Measurements from ENCODE around the gene PDCD10.

Gene PDCD10

DNA sequence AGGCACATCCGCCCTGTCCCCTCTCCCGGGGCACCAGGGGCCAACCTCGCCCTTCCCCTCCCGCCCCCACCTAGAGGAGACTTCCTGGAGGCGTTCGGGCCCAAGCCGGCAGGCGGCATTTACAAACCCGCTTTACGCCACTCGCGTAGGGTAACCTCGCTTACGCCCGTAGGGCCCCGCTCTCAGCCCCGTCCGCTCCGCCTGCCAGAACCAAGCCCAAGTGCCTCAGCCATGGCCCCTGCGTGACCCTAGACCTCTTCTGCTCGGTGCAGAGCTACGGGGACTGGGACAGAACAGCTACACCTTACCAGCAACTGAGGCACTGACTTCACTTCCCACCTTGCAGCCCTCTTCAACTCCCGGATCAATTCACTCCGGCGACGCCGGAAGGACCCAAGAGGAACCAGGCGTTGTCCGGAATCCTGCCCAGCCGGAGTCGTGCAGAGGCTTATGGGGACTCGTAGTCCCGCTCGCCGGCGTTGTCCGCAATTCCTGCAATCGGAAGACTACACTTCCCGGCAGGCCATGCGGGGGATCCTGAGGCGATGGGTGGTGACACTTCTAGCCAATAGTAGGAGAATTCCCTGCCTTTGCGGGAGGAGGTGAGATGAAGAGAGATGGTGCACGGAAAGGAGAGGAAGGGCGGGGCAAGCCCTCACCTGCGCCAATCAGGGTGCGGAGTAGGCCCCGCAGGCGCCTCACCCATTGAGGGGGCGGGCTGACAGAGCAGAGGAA lies at the start of gene PDCD10:
Gene PDCD10 (minus strand): TSS at position 395 of the 735 bp plus-strand sequence. CDS start 14,735 bp downstream, outside the sequence.
- DNase-seq = peak; percentile 99

DNA sequence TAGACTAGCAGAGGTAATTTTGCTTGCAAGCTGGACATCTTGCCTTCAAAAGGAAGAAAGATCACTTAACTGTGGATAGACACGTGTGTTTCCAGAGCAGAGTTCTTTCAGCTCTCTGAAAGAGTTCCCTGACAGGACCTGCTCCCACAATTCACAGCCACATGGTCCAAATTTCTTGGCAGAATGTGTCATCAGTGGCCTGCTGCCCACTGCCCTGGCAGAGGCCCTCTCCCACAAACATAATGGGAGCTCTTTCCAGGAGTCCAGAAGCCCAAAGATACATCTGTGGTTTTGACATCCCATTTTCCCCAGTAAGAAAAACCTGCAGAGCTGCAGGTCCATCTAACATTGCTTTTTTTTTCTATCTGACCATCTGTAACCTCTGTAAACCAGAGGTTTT lies 49.1 kb upstream of the PDCD10 start:
- no peak for DNase-seq

- DNase-seq = no peak
Measured at GRCh38 chr3:167780214-167780883, 45.7 kb upstream of the PDCD10 start.

DNA sequence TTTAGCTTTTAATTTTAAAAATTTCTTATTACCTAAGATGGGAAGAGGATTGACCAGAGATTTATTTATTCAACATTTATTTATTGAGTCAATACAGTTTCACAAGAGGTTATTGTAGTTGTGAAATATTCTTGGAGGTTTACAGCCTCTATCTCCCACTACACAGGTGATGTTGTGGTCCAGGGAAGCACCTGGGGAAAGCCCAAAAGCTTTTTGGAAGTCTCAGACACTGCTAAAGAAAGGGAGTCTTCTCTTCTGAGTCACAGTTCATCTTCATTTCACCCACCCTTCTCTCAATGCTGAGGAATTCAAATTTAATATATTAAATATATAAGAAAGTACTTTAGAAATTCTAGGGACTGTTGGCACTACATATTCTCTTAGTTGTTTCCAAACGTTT lies 42.7 kb upstream of the PDCD10 start:
- DNase-seq = no peak

- DNase-seq = no peak
Measured at GRCh38 chr3:167776066-167776685, 41.5 kb upstream of the PDCD10 start.

DNA sequence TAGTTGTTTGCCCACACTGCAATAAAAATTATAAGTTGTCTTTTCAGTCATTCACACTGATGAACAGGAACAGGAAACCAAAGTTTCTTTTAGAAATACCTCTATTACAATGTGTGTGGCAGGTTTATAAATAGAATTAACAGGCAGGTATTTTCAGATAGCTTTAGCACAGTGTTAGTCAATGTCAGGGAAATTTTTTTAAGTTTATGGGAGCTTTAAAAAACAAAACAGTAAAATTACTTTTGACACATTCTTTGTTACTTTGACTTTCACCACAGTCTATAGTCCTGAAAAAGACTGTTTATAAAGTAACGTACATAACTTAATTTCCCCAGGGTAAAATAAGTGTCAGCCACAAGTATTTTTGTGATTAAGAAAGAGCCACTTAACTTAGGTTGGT lies 38.9 kb upstream of the PDCD10 start:
- no peak for DNase-seq

- no peak for DNase-seq
Measured at GRCh38 chr3:167772992-167773391, 38.3 kb upstream of the PDCD10 start.

DNA sequence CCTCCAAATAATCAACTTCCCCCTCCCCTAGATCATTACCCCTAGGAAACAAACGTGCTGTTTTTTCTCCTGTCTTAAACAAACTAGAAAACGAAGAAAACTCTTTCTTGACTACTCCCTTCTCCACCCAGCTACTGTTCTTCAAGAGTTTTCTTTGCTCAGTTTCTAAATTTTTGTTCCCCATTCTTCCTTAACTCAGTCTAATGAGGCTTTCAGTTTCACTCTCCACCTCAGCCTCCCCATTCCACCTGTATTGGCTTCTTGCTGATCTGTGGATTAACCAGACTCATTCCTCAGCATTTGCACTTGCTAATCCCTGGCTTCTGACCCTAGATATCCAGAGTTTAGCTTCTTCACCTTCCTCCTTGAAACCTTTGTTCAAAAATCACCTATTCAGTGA lies 27.6 kb upstream of the PDCD10 start:
- no peak for DNase-seq

DNA sequence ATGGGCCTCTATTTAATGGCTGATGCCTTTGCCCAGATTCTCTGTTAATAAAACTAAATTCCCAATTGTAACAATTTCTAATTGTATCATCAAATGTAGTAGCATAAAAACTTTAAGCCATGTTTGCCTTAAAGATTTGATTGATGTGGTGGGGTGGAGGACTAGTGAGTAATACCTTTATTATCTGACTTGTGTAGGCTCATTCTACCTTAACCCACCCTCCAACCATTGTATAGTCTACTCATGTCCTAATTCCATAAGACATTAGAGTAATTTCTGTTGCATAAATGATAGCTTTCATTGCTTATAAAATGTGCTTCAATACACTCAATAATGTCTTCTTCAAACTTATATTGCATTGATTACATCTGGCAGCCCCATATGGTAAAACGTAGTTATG lies 26.6 kb upstream of the PDCD10 start:
- DNase-seq = no peak

DNA sequence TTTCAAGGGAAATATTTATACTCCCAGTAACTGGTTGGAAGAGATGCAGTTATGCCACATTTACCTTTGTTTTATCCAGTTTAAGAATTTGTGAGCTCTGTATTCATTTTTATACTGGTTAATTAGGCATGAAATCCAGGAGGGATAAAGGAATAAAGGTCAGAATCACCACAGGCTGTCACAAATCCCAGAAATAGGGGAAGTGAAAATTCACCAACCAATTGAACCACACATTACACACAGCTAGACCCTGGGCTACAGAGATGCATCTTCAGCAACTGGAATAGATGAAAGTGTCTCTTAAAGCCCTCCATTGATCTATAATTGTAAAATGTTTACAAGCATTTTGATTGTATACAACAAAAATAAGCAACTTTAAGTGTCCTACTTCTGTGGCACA lies 19.4 kb upstream of the PDCD10 start:
- DNase-seq = no peak

- peak; percentile 2 for DNase-seq
Measured at GRCh38 chr3:167750272-167750971, 15.7 kb upstream of the PDCD10 start.

- no peak for DNase-seq
Measured at GRCh38 chr3:167749728-167750127, 15.0 kb upstream of the PDCD10 start.

GRCh38 chr3:167749209-167749608 lies 14.5 kb upstream of the PDCD10 start:
- DNase-seq = no peak

DNA sequence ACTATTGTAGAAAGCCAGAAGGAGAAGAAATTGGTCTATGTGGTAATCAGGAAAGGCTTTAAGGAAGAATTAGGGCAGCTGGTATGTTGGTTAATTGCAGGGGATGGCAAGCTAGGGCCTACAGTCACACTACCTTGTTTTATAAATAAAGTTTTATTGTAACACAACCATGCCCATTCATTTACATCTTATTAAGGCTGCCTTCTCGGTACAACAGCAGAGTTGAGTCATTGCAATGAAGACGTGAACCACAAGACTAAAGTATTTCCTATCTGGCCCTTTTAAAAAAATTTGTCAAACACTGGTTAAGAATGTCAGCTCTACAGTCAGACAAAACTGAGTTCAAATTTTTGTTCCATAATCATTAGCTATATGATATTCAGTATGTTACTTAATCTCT lies 9.1 kb upstream of the PDCD10 start:
- DNase-seq = peak; percentile 18

- no peak for DNase-seq
Measured at GRCh38 chr3:167742338-167742737, 7.6 kb upstream of the PDCD10 start.

GRCh38 chr3:167740961-167741587 lies 6.4 kb upstream of the PDCD10 start:
- peak; percentile 39 for DNase-seq

GRCh38 chr3:167739190-167739810 lies 4.6 kb upstream of the PDCD10 start:
- no peak for DNase-seq

DNA sequence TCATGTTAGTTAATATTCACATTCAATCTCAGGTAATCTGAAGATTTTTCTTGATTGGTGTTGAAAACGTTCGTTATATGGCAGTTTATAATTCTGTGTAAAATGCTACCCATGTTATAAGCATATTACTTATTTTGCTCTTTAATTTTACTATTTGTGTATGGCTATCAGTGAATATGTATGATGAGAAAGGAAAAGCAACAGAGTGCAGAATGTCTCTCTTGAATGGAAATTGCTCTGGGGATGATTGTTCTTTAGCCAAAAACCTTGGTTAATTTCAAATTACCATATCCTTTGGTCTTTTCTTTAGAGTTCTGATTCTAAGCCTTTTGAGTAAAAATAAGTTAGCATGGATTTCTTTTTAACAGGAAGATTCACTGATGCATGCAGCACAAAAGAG lies 3.3 kb upstream of the PDCD10 start:
- DNase-seq = no peak

GRCh38 chr3:167736997-167737396 lies 2.3 kb upstream of the PDCD10 start:
- DNase-seq = no peak

DNA sequence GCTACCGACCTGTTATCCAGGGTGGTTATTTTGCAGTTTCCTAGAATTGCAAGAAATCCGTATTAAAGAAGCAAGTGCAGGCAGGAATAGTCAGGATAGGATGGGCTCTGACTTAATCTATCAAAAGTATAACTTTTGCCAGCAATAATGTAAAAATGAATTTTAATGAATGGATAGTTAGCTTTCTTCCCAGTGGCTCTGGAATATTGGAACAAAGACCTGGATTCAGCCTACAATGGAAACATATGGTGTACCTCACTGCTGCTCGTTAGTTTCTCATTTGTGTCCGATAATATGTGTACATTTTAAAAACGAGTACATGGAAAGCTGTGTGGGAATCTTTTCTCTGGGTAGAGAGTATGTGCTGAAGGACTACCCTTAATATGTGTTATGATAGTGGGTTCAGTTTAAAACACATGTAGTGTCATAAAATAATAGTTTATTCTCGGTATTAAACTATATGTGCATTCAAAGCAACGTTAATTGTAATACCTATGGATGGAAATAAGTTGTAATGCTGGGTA lies 1.6 kb upstream of the PDCD10 start:
- DNase-seq = no peak

- peak; percentile 86 for DNase-seq
Measured at GRCh38 chr3:167735233-167736138, 794 bp upstream of the PDCD10 start, which contains the start of gene SERPINI1. TSS of gene SERPINI1 (plus strand) at chr3:167735721. CDS start at chr3:167789129, 53,408 bp downstream.

Measured in activated CD4-positive, alpha-beta T cell treated with anti-CD3 and anti-CD28 coated beads, Interleukin-10, Interleukin-2, amounts not matched to agents 100 ng/mL and 50 ng/mL, durations not matched to agents 16 hours and 8 hours (primary cell).